Chondrocyte (in vitro differentiated cells): Measurements from ENCODE around the gene CADPS. TPM values are rescaled to one million over a fixed set of nuclear protein-coding genes. Genes with fewer than 3 reads are reported as not detected.

Experiments used
- DNase-seq: peaks from one replicate; pipeline ENCODE4 v3.0.0; 2021; ENCODE audit warnings: mixed read lengths, low spot score
- H3K27ac Mint-ChIP-seq: one replicate; pipeline ENCODE4 v1.8.0; 2021; ENCODE audit warnings: mild to moderate bottlenecking, moderate library complexity, mixed read lengths; ENCODE audit not compliant: unreplicated experiment
- H3K27me3 Mint-ChIP-seq: 2 replicates; pipeline ENCODE4 v1.8.0; 2021; ENCODE audit warnings: low read depth, mixed read lengths
- H3K36me3 Mint-ChIP-seq: 2 replicates; pipeline ENCODE4 v1.8.0; 2021; ENCODE audit warnings: low read depth, mixed read lengths
- H3K4me1 Mint-ChIP-seq: 2 replicates; pipeline ENCODE4 v1.8.0; 2021; ENCODE audit warnings: low read depth, mild to moderate bottlenecking, mixed read lengths
- H3K4me3 Mint-ChIP-seq: one replicate; pipeline ENCODE4 v1.8.0; 2021; ENCODE audit warnings: mild to moderate bottlenecking, moderate library complexity, mixed read lengths; ENCODE audit not compliant: unreplicated experiment
- H3K9me3 Mint-ChIP-seq: 2 replicates; pipeline ENCODE4 v1.8.0; 2021; ENCODE audit warnings: low read depth, mixed read lengths
- CTCF ChIP-seq: fragments of 200-600 bp; sonication (generic); IDR thresholded peaks from 2 replicates; pipeline ENCODE4 v1.5.0; 2021; ENCODE audit warnings: antibody characterized with exemption, mild to moderate bottlenecking, moderate library complexity
- total RNA-seq: library from RNA; stranded (reverse); gene quantifications from 3 replicates; pipeline ENCODE4 v1.2.1, GENCODE V29; 2021

Gene CADPS
- total RNA-seq, 1 donor from 2014 or later: not detected

GRCh38 chr3:62587579-62588031 lies 287.6 kb downstream of the CADPS start:
- TF ChIP-seq CTCF: no peak
- Mint-ChIP-seq H3K27me3 (peaks cover 9% of the 10 kb centered on the region), H3K4me3 (no peak overlapping the region), H3K4me1 (peaks cover 17% of the 10 kb centered on the region), H3K27ac (no peak overlapping the region), H3K9me3 (no peaks in the 10 kb centered on the region), H3K36me3 (no peaks in the 10 kb centered on the region)
- DNase-seq: no peak

- Mint-ChIP-seq H3K9me3 (no peaks in the 10 kb centered on the region), H3K4me3 (no peak overlapping the region), H3K4me1 (peaks cover 17% of the 10 kb centered on the region), H3K27ac (no peak overlapping the region), H3K27me3 (peaks cover 7% of the 10 kb centered on the region), H3K36me3 (no peaks in the 10 kb centered on the region)
- no peak for TF ChIP-seq CTCF
- DNase-seq: no peak
These were observed 288.0 kb downstream of the CADPS start for GRCh38 chr3:62587169-62587568.

GRCh38 chr3:62586356-62586755 lies 288.9 kb downstream of the CADPS start:
- Mint-ChIP-seq H3K36me3 (no peaks in the 10 kb centered on the region), H3K4me1 (peaks cover 17% of the 10 kb centered on the region), H3K27ac (no peak overlapping the region), H3K4me3 (no peak overlapping the region), H3K27me3 (peaks cover 5% of the 10 kb centered on the region), H3K9me3 (peaks cover 3% of the 10 kb centered on the region)
- DNase-seq: no peak
- TF ChIP-seq CTCF: no peak

- H3K4me1 Mint-ChIP-seq: peaks cover 17% of the 10 kb centered on the region
These were observed 289.4 kb downstream of the CADPS start for GRCh38 chr3:62585861-62586260.

GRCh38 chr3:62584636-62585035 lies 290.6 kb downstream of the CADPS start:
- H3K9me3 Mint-ChIP-seq: peaks cover 12% of the 10 kb centered on the region
- H3K27ac Mint-ChIP-seq: no peak overlapping the region

More at GRCh38 chr3:62585861-62586260, 289.4 kb downstream of the CADPS start:
- DNase-seq: no peak
- Mint-ChIP-seq H3K4me3 (no peak overlapping the region), H3K9me3 (peaks cover 4% of the 10 kb centered on the region), H3K27ac (no peak overlapping the region), H3K36me3 (no peaks in the 10 kb centered on the region), H3K27me3 (peaks cover 2% of the 10 kb centered on the region)
- no peak for TF ChIP-seq CTCF

More at GRCh38 chr3:62584636-62585035, 290.6 kb downstream of the CADPS start:
- H3K4me1 Mint-ChIP-seq: peaks cover 15% of the 10 kb centered on the region
- DNase-seq: no peak
- H3K36me3 Mint-ChIP-seq: no peaks in the 10 kb centered on the region
- H3K27me3 Mint-ChIP-seq: no peaks in the 10 kb centered on the region
- TF ChIP-seq CTCF: no peak
- H3K4me3 Mint-ChIP-seq: no peak overlapping the region
